Keratinocyte (primary cell): ENCODE measurements around the gene COL6A2.

ENCODE experiments used
- EZH2 ChIP-seq: IDR thresholded peaks from one replicate; pipeline ENCODE4 v1.6.1; 2012; ENCODE audit warnings: inconsistent platforms, mild to moderate bottlenecking, low read length, moderate library complexity
- TF ChIP-seq, protein P1 (sequence below), 3 experiments: IDR thresholded peaks in 1 of 3; conservative IDR thresholded peaks in 1 of 3; optimal IDR thresholded peaks in 1 of 3; 2 replicates in 2 of 3; 3 replicates in 1 of 3; pipeline versions ENCODE3 to v1.5.1; 2011; ENCODE audit warnings: low read length in 3 of 3, mild to moderate bottlenecking in 3 of 3, moderate library complexity in 2 of 3, control low read depth in 1 of 3, inconsistent platforms in 1 of 3; ENCODE audit not compliant: insufficient read depth in 2 of 3; ENCODE audit errors: extremely low read depth in 1 of 3

DNA sequence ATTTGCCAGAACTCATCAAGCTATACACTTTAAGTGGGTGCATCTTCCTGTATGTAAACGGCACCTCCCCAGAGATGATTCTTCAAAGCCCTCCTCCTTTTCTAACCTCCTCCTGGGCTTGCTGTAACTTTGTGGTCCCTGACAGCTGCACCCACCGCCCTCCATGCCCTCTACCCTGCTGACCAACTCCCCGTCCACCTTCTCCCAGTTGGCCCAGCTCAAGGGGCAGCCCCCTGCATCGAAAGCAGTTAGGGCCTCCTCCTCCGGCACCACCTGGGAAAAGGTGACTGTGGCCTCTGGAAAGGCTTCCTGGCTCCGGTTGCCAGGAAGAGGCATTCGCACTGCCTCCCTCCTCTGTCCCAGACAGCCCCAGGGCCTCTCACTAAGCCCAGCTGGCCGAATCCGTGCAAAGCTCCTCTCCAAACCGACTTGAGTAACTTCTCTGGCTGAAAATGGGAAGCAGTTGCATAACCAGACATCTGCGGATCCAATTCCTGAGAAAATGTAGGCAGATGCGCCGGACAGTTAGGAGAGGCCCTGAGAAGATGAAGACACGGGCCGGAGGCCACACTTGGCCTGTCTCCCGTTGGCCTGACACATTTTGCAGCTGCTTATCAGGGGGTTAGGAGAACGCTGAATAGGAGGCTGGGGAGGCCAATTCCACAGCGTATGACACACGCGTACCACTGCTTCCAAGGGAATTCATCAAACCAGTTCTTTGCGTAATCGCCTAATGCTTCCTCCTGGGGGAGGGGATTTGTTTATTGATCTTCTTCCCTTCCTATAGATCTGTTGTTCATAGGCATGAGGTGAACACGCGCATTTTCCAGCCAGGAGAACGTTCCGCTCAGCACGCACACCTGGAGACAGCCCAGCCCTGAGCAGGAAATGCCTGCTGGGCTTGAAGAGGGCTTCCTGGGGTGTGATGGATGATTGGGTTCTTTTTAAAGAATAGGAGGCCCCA is 48.7 kb upstream of the COL6A2 start:
- TF ChIP-seq EZH2 = no peak
- TF ChIP-seq, protein P1, sequence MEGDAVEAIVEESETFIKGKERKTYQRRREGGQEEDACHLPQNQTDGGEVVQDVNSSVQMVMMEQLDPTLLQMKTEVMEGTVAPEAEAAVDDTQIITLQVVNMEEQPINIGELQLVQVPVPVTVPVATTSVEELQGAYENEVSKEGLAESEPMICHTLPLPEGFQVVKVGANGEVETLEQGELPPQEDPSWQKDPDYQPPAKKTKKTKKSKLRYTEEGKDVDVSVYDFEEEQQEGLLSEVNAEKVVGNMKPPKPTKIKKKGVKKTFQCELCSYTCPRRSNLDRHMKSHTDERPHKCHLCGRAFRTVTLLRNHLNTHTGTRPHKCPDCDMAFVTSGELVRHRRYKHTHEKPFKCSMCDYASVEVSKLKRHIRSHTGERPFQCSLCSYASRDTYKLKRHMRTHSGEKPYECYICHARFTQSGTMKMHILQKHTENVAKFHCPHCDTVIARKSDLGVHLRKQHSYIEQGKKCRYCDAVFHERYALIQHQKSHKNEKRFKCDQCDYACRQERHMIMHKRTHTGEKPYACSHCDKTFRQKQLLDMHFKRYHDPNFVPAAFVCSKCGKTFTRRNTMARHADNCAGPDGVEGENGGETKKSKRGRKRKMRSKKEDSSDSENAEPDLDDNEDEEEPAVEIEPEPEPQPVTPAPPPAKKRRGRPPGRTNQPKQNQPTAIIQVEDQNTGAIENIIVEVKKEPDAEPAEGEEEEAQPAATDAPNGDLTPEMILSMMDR (optimal IDR thresholded peaks at IDR 0.05 in 1 of 3, IDR thresholded peaks at IDR 0.05 in 1 of 3, conservative IDR thresholded peaks at IDR 0.05 in 1 of 3; ENCODE audit: extremely low read depth in 1 of 3, insufficient read depth in 2 of 3, low read length in 3 of 3) = no peak
